ENCODE data around the gene CAPN13.

DNA sequence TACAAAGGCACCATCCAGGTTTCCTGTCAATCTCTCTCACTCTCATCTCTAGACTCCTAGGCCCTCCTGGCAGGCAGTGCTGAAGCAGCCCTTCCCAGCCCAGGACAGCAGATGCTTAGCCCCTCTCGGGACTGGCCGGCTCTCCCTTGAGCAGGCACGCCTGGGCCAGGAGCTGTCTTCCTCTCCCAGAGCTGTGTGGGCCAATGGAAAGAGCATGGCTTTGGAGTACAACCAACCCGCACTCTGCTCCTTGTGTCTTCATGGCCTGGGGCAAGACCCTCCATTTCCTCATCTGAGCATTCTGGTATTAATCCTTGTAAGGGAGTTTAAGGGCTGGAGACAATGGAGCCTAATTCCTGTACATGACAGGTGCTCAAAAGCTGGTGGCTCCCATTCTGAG is 97.2 kb downstream of the CAPN13 start:
- TF ChIP-seq, protein P1, sequence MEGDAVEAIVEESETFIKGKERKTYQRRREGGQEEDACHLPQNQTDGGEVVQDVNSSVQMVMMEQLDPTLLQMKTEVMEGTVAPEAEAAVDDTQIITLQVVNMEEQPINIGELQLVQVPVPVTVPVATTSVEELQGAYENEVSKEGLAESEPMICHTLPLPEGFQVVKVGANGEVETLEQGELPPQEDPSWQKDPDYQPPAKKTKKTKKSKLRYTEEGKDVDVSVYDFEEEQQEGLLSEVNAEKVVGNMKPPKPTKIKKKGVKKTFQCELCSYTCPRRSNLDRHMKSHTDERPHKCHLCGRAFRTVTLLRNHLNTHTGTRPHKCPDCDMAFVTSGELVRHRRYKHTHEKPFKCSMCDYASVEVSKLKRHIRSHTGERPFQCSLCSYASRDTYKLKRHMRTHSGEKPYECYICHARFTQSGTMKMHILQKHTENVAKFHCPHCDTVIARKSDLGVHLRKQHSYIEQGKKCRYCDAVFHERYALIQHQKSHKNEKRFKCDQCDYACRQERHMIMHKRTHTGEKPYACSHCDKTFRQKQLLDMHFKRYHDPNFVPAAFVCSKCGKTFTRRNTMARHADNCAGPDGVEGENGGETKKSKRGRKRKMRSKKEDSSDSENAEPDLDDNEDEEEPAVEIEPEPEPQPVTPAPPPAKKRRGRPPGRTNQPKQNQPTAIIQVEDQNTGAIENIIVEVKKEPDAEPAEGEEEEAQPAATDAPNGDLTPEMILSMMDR (IDR thresholded peaks at IDR 0.05), result no peak
- TF ChIP-seq POLR2AphosphoS5 (IDR thresholded peaks at IDR 0.05; ENCODE audit: low read depth, low read length) (no peak), PBX3 (IDR thresholded peaks at IDR 0.05) (no peak)

Measured in SK-N-SH (cell line).